GM10847 (cell line): ENCODE measurements around the gene TRAPPC11.

Source experiments
- POLR2A ChIP-seq: IDR thresholded peaks from 2 replicates; pipeline ENCODE4 v1.6.1; 2011; ENCODE audit not compliant: insufficient read length; ENCODE audit errors: extremely low read depth

Gene TRAPPC11

DNA sequence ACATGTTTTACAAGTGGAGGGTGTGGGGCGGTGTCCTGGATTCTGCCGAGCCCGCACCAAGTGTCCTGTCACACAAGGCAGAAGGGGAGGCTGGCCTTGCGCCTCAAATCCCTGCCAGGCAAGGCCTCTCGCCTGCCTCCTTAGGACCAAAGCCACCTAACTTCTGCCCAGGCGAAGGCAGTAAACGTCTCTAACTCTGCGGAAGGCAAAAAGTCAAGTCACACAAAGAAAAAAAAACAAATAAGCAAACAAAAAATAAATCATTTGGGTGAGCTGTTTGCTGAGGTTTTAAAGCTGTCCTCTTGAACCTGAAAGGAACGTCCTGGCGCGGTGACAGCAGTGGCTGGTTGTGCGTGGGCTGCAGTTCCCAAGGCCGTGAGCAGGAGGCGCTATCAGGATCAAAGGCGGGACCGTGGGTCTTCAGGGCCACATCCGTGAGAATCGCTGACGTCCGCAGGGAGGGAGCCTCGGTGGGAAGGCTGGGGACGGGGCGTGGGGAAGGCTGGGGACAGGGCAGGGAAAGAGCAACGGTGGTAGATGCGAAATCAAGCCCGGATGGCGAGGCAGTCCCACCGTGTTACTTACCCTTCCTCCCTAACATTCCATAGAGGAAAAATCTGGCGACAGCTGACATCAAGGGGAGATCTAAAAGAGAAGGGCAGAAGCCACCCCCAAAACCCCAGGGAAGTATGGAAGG is 99.1 kb downstream of the TRAPPC11 start:
- TF ChIP-seq POLR2A = no peak

DNA sequence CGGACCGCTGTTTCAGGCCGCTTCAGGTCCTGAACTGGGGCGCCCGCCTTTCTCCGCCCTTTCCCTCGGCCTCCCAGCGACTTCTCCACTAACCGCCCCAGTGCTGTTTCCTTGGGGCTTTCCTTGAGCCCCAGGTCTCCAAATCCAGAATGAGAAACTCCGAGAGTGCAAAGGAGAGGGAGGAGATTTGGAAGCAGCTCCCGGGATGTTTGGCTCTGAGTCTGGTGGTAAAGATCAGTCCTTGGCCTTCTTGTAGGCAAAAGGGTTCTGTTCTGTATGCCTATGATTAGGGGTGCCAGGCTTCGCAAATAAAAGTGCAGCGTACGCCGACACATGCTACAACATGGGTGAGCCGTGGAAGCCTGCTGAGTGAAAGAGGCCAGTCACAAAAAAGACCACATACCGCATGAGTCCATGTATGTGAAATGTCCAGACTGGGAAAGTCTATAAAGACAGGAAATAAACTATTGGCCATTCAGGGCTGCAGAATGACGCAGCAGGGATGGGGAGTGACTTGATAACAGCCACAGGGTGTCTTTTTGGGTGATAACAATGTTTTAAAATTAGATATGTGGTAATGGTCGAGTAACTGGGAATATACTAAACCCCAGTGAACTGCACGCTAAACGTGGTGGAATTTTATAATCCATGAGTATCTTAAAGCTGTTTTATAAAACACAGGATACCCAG is 99.8 kb downstream of the TRAPPC11 start:
- no peak for TF ChIP-seq POLR2A

DNA sequence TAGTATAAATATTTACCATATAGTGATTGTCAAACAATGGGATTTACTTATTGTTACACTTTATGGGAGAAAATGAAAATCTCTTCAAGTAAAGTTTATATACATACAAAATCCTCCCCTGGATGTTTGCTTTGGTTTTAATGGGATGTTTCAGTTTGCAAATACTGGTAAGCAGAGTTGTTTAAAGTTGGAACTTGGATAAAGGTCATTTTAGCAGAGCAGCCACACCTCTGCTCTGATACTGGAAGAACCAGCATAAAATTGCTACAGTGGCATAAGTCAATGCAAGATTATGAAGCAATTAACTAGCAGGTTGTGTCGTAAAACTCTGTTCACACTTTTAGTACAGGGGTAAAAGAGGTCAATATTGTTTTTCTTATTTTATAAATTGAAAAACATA is 101.2 kb downstream of the TRAPPC11 start:
- no peak for TF ChIP-seq POLR2A
